NK-92 (cell line): Measurements from ENCODE around the gene CANT1.
"Not testable (repeated sequence)": the region's sequence is repeated elsewhere in the genome, so short reads cannot be mapped to it uniquely, and the experiment has no call there.

Experiments
- DNase-seq: peaks from one replicate; lab custom pipeline; 2025; ENCODE audit not compliant: unreplicated experiment; lab: John Stamatoyannopoulos, UW

The CANT1 gene

GRCh38 chr17:79027925-79028491 is 18.4 kb upstream of the CANT1 start:
- no peak for DNase-seq

DNA sequence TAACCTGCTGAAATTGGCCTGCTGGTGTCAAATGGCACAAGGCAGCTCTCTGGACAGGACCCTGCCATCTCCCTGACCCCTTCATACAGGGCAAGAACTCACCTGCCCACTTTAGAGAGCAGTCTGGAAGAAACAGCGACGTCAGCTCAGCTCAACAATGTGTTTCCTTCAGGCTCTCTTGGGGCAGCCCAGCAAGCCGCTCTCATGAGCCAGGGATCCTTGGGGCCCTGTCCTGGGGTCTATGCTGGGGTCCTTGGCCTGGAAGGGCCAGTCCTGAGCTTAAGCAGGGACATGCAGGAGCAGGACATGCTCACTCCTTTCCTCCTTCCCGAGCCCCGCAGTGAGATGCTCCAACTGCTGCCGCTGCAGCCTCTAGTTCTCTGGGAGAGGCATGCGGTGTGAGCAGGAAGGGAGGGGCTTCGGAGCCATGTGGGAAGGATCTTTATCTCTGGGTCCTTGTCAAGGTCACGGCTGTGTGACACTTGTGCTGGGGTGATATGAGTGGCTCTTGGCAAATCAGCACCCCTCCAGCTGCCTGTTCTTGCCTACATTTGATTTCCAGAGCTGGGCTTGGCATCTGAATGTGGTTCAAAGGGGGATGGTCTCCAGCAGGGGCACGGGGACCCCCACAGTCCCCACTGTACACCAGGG is 17.8 kb upstream of the CANT1 start:
- no peak for DNase-seq

- DNase-seq = no peak
These were observed 17.1 kb upstream of the CANT1 start for GRCh38 chr17:79026376-79027273.

DNA sequence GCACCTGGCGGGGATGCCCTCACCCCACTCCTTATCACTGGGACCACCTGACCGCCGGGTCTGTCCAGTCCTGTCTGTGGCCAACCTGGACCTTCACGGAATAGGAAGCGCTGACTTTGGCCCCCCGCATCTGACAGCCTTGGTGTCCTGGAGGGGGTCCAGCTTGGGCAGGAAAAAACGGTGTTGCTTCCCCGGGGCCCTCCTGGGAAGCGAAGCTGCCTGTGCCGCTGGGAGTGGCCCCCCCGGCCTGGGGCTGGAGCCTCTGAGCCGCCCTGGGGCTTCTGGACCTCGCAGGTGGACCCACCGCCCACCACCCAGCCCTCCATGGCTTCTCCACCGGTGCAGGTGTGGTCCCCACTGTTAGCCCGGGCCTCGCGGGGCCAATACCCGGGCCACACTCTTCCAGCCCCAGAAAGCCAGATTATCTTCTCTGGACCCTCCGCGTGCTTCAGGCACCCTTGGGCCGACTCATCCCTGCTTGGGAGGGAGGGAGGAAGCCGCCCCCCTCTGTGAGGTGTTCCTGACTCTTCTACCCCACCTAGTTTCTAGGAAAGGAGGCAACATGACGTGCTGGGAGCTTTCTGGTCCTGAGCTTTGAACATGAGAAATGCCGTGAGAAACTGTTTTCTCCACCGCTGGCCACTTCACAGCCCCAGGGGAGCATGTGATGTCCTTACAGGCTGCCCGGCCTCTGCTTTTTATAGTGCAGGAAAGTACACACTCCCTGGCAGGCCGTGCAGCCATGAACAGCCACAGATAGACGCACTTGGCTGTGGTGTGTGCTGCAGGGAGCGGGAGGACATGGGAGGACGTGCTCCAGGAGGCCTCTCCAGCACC is 15.6 kb upstream of the CANT1 start:
- DNase-seq = no peak

GRCh38 chr17:79023886-79024771 is 14.6 kb upstream of the CANT1 start, which contains the start of gene C1QTNF1:
Gene C1QTNF1, plus strand, starts transcription at chr17:79024169. Its CDS starts 19,800 bp downstream, at chr17:79043969.
- no peak for DNase-seq

DNA sequence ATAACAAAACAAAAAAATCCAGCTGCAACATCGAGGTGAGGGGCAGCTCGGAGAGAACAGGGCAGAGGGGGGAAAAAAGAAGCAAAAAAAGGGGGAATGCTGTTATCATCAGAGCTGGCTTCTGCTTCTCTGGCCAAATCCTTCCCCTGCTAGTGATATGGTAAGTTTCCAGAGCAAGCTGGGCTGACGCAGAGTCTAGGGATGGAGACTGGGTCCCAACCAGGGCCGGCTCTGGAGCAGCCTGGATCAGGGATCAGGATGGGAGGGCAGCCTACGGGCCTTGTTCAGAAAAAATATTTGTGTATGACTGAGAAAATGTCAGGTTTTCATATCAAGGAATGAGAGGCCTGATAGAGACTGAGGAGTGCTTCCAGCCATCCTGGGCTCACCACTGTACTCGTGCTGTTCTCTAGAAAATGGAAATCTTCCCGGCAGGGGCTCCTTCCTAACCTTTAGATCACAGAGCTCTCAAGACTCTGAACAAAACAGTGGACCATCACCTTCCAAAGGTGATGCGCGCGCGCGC is 13.7 kb upstream of the CANT1 start:
- DNase-seq = no peak

DNA sequence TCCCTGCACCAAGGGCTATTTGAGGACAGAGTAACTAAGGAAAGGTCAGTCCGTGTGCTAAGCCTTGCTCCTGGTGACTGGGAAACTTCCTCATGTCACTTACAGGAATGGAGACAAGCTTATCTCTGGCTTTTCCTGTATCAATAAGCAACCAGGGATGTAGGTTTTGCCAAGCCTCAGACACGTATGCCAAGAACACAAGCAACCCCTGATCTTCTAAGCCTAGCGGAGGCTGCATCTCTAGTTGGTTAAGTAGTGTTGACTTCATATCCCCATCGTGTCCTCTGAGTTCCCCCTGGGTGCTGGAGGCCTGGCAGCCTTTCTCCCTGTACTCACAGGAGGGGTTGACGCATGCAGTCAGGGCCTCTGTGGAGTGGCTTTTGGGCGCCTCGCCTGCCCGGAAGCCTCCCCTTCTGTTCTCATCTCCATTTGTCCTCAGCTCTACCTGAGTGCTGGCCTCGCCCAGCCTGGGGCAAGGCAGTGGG is 13.0 kb upstream of the CANT1 start:
- no peak for DNase-seq

GRCh38 chr17:79021929-79022328 is 12.4 kb upstream of the CANT1 start:
- not testable (repeated sequence) for DNase-seq

GRCh38 chr17:79020631-79021301 is 11.2 kb upstream of the CANT1 start:
- no peak for DNase-seq

DNA sequence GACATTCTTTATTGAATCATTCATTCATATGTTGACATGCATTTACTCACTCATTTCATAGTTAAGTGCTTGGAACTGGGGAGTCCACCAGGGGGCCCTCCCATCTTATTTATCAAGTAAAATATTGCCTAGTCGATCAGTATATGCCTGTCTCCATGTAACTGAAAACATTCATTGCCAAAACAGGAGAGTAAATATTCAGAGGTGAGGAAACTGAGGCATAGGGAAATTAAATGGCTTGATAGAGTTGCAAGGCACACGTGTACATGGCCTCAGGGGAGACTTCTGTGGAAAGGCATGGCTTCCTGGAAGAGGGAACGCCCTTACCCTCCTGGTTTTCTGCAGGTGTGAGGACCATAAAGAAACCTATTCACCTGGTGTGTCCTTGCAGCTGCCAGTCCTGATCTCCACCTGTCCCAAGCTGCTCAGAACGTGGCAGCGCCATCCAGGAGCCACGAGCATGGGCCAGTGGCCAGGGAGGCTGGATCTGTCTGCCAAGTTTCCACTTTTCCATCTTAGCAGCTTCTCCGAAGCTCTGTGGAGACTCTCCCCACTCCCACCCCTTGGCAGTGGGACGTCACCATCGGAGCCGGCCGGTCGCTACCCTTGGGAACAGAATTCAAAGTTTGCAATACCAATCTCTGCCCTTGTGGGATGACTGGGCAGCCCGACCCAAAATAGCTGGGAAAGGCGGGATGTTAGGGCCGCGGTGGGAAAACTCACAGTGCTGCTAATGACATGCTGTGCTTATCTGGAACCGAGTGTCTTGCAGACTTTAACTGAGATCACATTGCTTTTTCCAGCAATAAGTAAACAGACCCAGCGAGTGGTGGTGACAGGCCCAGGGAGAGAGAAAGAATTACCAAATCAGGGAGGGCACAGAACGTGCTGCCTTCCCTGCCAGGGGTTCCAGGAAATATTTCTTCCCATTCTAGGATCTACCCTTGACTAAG is 10.3 kb upstream of the CANT1 start:
- no peak for DNase-seq

GRCh38 chr17:79019261-79019631 is 9.7 kb upstream of the CANT1 start:
- no peak for DNase-seq

GRCh38 chr17:79018370-79018695 is 8.8 kb upstream of the CANT1 start:
- no peak for DNase-seq

GRCh38 chr17:79017546-79018369 is 8.2 kb upstream of the CANT1 start:
- no peak for DNase-seq

DNA sequence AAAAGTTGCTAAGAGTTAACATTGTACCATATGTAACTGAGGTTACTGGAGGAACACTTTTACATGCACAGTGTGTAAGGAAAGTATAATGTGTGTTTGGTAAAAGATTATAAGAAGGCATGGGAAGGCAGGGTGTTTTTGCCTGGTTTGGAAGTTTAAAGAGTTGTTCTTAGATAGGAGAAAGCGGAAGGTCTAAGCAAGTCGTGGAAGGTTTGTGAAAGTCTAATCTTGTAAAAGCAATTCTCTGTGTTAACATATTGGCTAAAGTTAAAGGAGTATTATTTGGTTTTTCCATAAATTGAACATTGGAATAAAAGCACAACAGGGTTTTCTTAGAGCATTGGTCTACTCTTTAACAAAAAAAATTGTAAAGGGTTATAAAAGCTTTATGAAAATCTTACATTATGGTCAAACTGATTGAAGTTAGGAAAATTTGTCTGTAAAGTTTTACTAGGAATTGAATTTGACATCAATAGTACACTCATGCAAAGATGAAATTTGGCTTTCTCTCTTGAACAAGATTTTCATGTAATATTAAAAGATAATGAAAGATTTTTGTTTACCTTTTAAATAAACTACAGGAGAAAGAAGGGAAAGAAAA is 4.7 kb upstream of the CANT1 start:
- no peak for DNase-seq

GRCh38 chr17:79012563-79013134 is 3.1 kb upstream of the CANT1 start:
- no peak for DNase-seq

GRCh38 chr17:79011451-79012147 is 2.0 kb upstream of the CANT1 start:
- DNase-seq = no peak
